IMR-90 (cell line): Measurements from ENCODE around the gene RBM23. TPM values are rescaled to one million over a fixed set of nuclear protein-coding genes. Genes with fewer than 3 reads are reported as not detected.

Experiments
- ATAC-seq: fragments of 200-7000 bp; cut with Tn5 transposase; 2 replicates; pipeline ENCODE4 v1.9.1; 2020; ENCODE audit warnings: low read depth, mild to moderate bottlenecking, moderate library complexity
- BruUV-seq: library from RNA; stranded (reverse); fragments of 400-500 nt; replicated peaks from 2 replicates; lab custom pipeline; 2021; lab: Mats Ljungman, UMichigan
- CTCF ChIA-PET: fragments of 300-600 bp; formaldehyde crosslinking; extraction: SDS; loops from one replicate; lab custom pipeline; 2021; ENCODE audit warnings: antibody characterized with exemption; lab: Yijun Ruan, JAX
- POLR2A ChIA-PET: fragments of 300-600 bp; sonication (Branson Sonifier 250); formaldehyde crosslinking; loops from one replicate; lab custom pipeline; 2022; ENCODE audit warnings: antibody characterized with exemption; ENCODE audit not compliant: unreplicated experiment; lab: Charles Lee
- DNase-seq: peaks from one replicate; pipeline ENCODE4 v3.0.0; 2013
- H2AFZ ChIP-seq: replicated peaks from 2 replicates; pipeline ENCODE3; 2013; ENCODE audit warnings: low read length, mild to moderate bottlenecking; ENCODE audit not compliant: poor library complexity
- H2AK5ac ChIP-seq: 2 replicates; pipeline ENCODE4 v1.6.1; 2013; ENCODE audit warnings: low read depth, low read length, inconsistent platforms
- H2AK9ac ChIP-seq: replicated peaks from 2 replicates; pipeline ENCODE3; 2013; ENCODE audit warnings: mild to moderate bottlenecking, low read depth, low read length, moderate library complexity; ENCODE audit not compliant: poor library complexity
- H2BK120ac ChIP-seq: 2 replicates; pipeline ENCODE4 v1.6.1; 2013; ENCODE audit warnings: low read depth, low read length, inconsistent platforms
- H2BK15ac ChIP-seq: 3 replicates; pipeline ENCODE4 v1.6.1; 2013; ENCODE audit warnings: low read depth, low read length, inconsistent platforms
- H2BK20ac ChIP-seq: 2 replicates; pipeline ENCODE4 v1.6.1; 2013; ENCODE audit warnings: low read depth, mild to moderate bottlenecking, inconsistent platforms, low read length, moderate library complexity
- H2BK5ac ChIP-seq: 2 replicates; pipeline ENCODE4 v1.6.1; 2013; ENCODE audit warnings: mild to moderate bottlenecking, low read depth, low read length, inconsistent platforms; ENCODE audit not compliant: poor library complexity, severe bottlenecking
- H3K14ac ChIP-seq: replicated peaks from 2 replicates; pipeline ENCODE4 v1.6.1; 2013; ENCODE audit warnings: low read depth, low read length, inconsistent platforms
- H3K18ac ChIP-seq: 2 replicates; pipeline ENCODE4 v1.6.1; 2013; ENCODE audit warnings: low read depth, low read length, control low read depth
- H3K23ac ChIP-seq: 2 replicates; pipeline ENCODE4 v1.6.1; 2013; ENCODE audit warnings: low read depth, low read length, inconsistent platforms
- H3K27ac ChIP-seq: 2 replicates; pipeline ENCODE4 v1.5.1; 2013; ENCODE audit warnings: mild to moderate bottlenecking, control low read depth, low read length; ENCODE audit not compliant: insufficient read depth
- H3K27me3 ChIP-seq: 2 replicates; pipeline ENCODE4 v1.6.1; 2013; ENCODE audit warnings: low read length; ENCODE audit not compliant: control insufficient read depth, insufficient read depth
- H3K36me3 ChIP-seq: 2 replicates; pipeline ENCODE4 v1.6.1; 2013; ENCODE audit warnings: low read length, mixed read lengths; ENCODE audit not compliant: control insufficient read depth, insufficient read depth
- H3K4ac ChIP-seq: 2 replicates; pipeline ENCODE4 v1.6.1; 2013; ENCODE audit warnings: low read depth, low read length, inconsistent platforms
- H3K4me1 ChIP-seq: 2 replicates; pipeline ENCODE4 v1.6.1; 2013; ENCODE audit warnings: low read length, mixed read lengths; ENCODE audit not compliant: control insufficient read depth, insufficient read depth
- H3K4me2 ChIP-seq: 2 replicates; pipeline ENCODE4 v1.6.1; 2013; ENCODE audit warnings: low read depth, mild to moderate bottlenecking, control low read depth, low read length, moderate library complexity
- H3K4me3 ChIP-seq: 2 replicates; pipeline ENCODE4 v1.5.1; 2013; ENCODE audit warnings: low read depth, mild to moderate bottlenecking, control low read depth, low read length, moderate library complexity; ENCODE audit not compliant: insufficient read depth
- H3K56ac ChIP-seq: 2 replicates; pipeline ENCODE4 v1.6.1; 2013; ENCODE audit warnings: low read length, inconsistent platforms; ENCODE audit not compliant: insufficient read depth; ENCODE audit errors: extremely low read depth
- H3K79me1 ChIP-seq, 2 experiments: 2 replicates each; pipeline ENCODE4 v1.6.1; 2013; ENCODE audit warnings: low read length in 2 of 2, inconsistent platforms in 1 of 2, low read depth in 1 of 2
- H3K9ac ChIP-seq: 2 replicates; pipeline ENCODE4 v1.6.1; 2013; ENCODE audit warnings: low read depth, low read length, control low read depth
- H3K9me1 ChIP-seq: 2 replicates; pipeline ENCODE4 v1.6.1; 2013; ENCODE audit warnings: low read length, inconsistent platforms; ENCODE audit not compliant: insufficient read depth
- H3K9me3 ChIP-seq: 2 replicates; pipeline ENCODE4 v1.6.1; 2013; ENCODE audit warnings: low read length; ENCODE audit not compliant: control insufficient read depth, insufficient read depth
- H4K20me1 ChIP-seq: 2 replicates; pipeline ENCODE4 v1.6.1; 2013; ENCODE audit warnings: low read length, inconsistent platforms; ENCODE audit not compliant: insufficient read depth
- H4K5ac ChIP-seq: 2 replicates; pipeline ENCODE4 v1.6.1; 2013; ENCODE audit warnings: mild to moderate bottlenecking, low read depth, low read length, control low read depth
- H4K8ac ChIP-seq, 2 experiments: 2 replicates each; pipeline ENCODE4 v1.6.1; 2013; ENCODE audit warnings: low read depth in 2 of 2, low read length in 2 of 2, control low read depth in 1 of 2, inconsistent platforms in 1 of 2
- H4K91ac ChIP-seq: 2 replicates; pipeline ENCODE4 v1.6.1; 2013; ENCODE audit warnings: low read depth, low read length, inconsistent platforms; ENCODE audit not compliant: insufficient read depth
- BHLHE40 ChIP-seq: fragments of 150-350 bp; IDR thresholded peaks from 2 replicates; pipeline ENCODE4 v1.6.1; 2016; ENCODE audit warnings: mild to moderate bottlenecking, low read depth, low read length
- CEBPB ChIP-seq: IDR thresholded peaks from 2 replicates; pipeline ENCODE4 v1.6.1; 2012; ENCODE audit warnings: low read depth, low read length, improper control_type of control experiment
- CHD1 ChIP-seq: IDR thresholded peaks from 2 replicates; pipeline ENCODE4 v1.6.1; 2012; ENCODE audit warnings: low read depth, low read length, improper control_type of control experiment
- CTCF ChIP-seq: conservative IDR thresholded peaks from 2 replicates; pipeline ENCODE4 v1.5.1; 2012; ENCODE audit warnings: mild to moderate bottlenecking, low read depth, low read length, improper control_type of control experiment
- FOS ChIP-seq: fragments of 150-350 bp; IDR thresholded peaks from 2 replicates; pipeline ENCODE4 v1.6.1; 2016; ENCODE audit warnings: low read depth, low read length
- MAFK ChIP-seq: IDR thresholded peaks from 2 replicates; pipeline ENCODE4 v1.6.1; 2012; ENCODE audit warnings: low read depth, low read length, improper control_type of control experiment
- MAZ ChIP-seq: IDR thresholded peaks from 2 replicates; pipeline ENCODE4 v1.6.1; 2012; ENCODE audit warnings: low read depth, mild to moderate bottlenecking, low read length, improper control_type of control experiment, moderate library complexity, borderline replicate concordance
- MXI1 ChIP-seq: IDR thresholded peaks from 2 replicates; pipeline ENCODE4 v1.6.1; 2012; ENCODE audit warnings: low read depth, mild to moderate bottlenecking, low read length, moderate library complexity, borderline replicate concordance
- NFE2L2 ChIP-seq: fragments of 150-350 bp; IDR thresholded peaks from 2 replicates; pipeline ENCODE4 v1.6.1; 2016; ENCODE audit warnings: low read depth, mild to moderate bottlenecking, low read length
- RAD21 ChIP-seq: IDR thresholded peaks from 2 replicates; pipeline ENCODE4 v1.6.1; 2012; ENCODE audit warnings: low read length, improper control_type of control experiment
- RCOR1 ChIP-seq: IDR thresholded peaks from 2 replicates; pipeline ENCODE4 v1.6.1; 2012; ENCODE audit warnings: mild to moderate bottlenecking, low read length, improper control_type of control experiment; ENCODE audit not compliant: insufficient replicate concordance
- RFX5 ChIP-seq: IDR thresholded peaks from 2 replicates; pipeline ENCODE4 v1.8.0; 2012; ENCODE audit warnings: low read depth, mild to moderate bottlenecking, low read length, moderate library complexity
- SMC3 ChIP-seq: fragments of 150-350 bp; IDR thresholded peaks from 2 replicates; pipeline ENCODE4 v1.6.1; 2016; ENCODE audit warnings: low read depth, mild to moderate bottlenecking, antibody characterized with exemption, low read length, moderate library complexity
- WGBS, 2 experiments: methylation state at CpG; one replicate each; pipeline versions ENCODE4 v1.1.5 to v1.1.7; 2013; ENCODE audit warnings: missing lambda C conversion rate in 2 of 2; ENCODE audit not compliant: insufficient read length in 1 of 2; ENCODE audit errors: extremely low coverage in 2 of 2; 5-methylcytosine and 5-hydroxymethylcytosine counted together
- dilution Hi-C: fragments of 300-500 bp; cut with HindIII; formaldehyde crosslinking; loops from one replicate; pipeline ENCODE4 v1.14.3; 2018; ENCODE audit warnings: low sequenced_read_pairs; ENCODE audit not compliant: unreplicated experiment
- in situ Hi-C: fragments of 300-500 bp; cut with MboI; formaldehyde crosslinking; loops from 3 replicates; pipeline ENCODE4 v1.14.3; 2019; ENCODE audit warnings: low sequenced_read_pairs, inconsistent platforms, mixed read lengths
- intact Hi-C: fragments of 100-400 bp; cut with micrococcal nuclease; formaldehyde crosslinking; loops from 2 replicates; pipeline ENCODE4 v1.10.0; 2022
- polyA plus RNA-seq, 3 experiments: library from polyadenylated mRNA; depleted of rRNA; stranded (reverse); fragments of >200 nt; gene quantifications; 2 replicates each; pipeline ENCODE4 v1.2.3, GENCODE V29; 2012; ENCODE audit warnings: low replicate concordance in 1 of 3
- total RNA-seq: library from RNA; depleted of rRNA; stranded (reverse); fragments of >200 nt; gene quantifications from 2 replicates; pipeline ENCODE4 v1.2.3, GENCODE V29; 2012
- TF ChIP-seq, protein P1 (sequence below): fragments of 150-350 bp; IDR thresholded peaks from 2 replicates; pipeline ENCODE4 v1.6.1; 2016; ENCODE audit warnings: low read depth, mild to moderate bottlenecking, low read length, moderate library complexity, borderline replicate concordance

The RBM23 gene
- total and polyA plus RNA-seq, 2 of the 4 experiments (the other 2 are of a cell fraction), result 44.7 to 375 TPM

- H2AK5ac ChIP-seq, result no peak overlapping the region
- H3K9me3 ChIP-seq, result no peaks in the 10 kb centered on the region
- DNase-seq (no peak), ATAC-seq (no peak)
- no peaks in the 10 kb centered on the region for H4K20me1 ChIP-seq
- in situ Hi-C loops, result no loop called here
- H2AK9ac ChIP-seq, result no peak overlapping the region
- no peak overlapping the region for H3K4me3 ChIP-seq
- H3K36me3 ChIP-seq, result peaks cover 29% of the 10 kb centered on the region
- H3K9me1 ChIP-seq, result peaks cover 8% of the 10 kb centered on the region
- H4K91ac ChIP-seq, result no peak overlapping the region
- no peaks in the 10 kb centered on the region for H3K27me3 ChIP-seq
- dilution Hi-C loops, result no loop called here
- ChIA-PET POLR2A (no interaction called here), CTCF (interaction anchor here (0.6 kb wide), 1 partner anchor 635 kb away, joined by 3 read pairs; no protein-coding TSS in a partner anchor)
- no peak overlapping the region for H3K18ac ChIP-seq
- H2BK15ac ChIP-seq, result no peak overlapping the region
- H3K4ac ChIP-seq, result no peak overlapping the region
- H3K23ac ChIP-seq, result no peak overlapping the region
- BruUV-seq, result no TSS peak
- no peak overlapping the region for H4K5ac ChIP-seq
- H2AFZ ChIP-seq, result no peak overlapping the region
- no peak overlapping the region for H3K27ac ChIP-seq
- intact Hi-C loops, result no loop called here
- H3K9ac ChIP-seq, result no peak overlapping the region
- H2BK20ac ChIP-seq, result no peak overlapping the region
- no peak overlapping the region for H2BK5ac ChIP-seq
- no peak overlapping the region for H4K8ac ChIP-seq
- peaks cover 15 to 48% of the 10 kb centered on the region in 2 experiments for H3K79me1 ChIP-seq
- no CpG with 5 or more reads among the region's 6 CpGs for WGBS, 2 experiments
- H3K14ac ChIP-seq, result no peak overlapping the region
- no peak overlapping the region for H3K56ac ChIP-seq
- no peak overlapping the region for H3K4me2 ChIP-seq
- H3K4me1 ChIP-seq, result peaks cover 9% of the 10 kb centered on the region
- H2BK120ac ChIP-seq, result no peak overlapping the region
- TF ChIP-seq MAFK, result no peak
- no peak for TF ChIP-seq MXI1
- no peak for TF ChIP-seq RFX5
- no peak for TF ChIP-seq SMC3
- TF ChIP-seq NFE2L2, result no peak
- TF ChIP-seq CHD1, result no peak
- TF ChIP-seq RCOR1, result no peak
- no peak for TF ChIP-seq RAD21
- TF ChIP-seq FOS, result no peak
- TF ChIP-seq BHLHE40, result no peak
- TF ChIP-seq, protein P1, sequence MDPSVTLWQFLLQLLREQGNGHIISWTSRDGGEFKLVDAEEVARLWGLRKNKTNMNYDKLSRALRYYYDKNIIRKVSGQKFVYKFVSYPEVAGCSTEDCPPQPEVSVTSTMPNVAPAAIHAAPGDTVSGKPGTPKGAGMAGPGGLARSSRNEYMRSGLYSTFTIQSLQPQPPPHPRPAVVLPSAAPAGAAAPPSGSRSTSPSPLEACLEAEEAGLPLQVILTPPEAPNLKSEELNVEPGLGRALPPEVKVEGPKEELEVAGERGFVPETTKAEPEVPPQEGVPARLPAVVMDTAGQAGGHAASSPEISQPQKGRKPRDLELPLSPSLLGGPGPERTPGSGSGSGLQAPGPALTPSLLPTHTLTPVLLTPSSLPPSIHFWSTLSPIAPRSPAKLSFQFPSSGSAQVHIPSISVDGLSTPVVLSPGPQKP, result no peak
- no peak for TF ChIP-seq CTCF
- no peak for TF ChIP-seq MAZ
- TF ChIP-seq CEBPB, result no peak
Observed at GRCh38 chr14:22920697-22921096, 1.7 kb upstream of the RBM23 start.
